Thyroid gland (tissue), 4 donors: ENCODE measurements around the gene CD1C. TPM values are rescaled to one million over a fixed set of nuclear protein-coding genes. Genes with fewer than 3 reads are reported as not detected.
"Not testable (repeated sequence)": the region's sequence is repeated elsewhere in the genome, so short reads cannot be mapped to it uniquely, and the experiment has no call there.

Experiments
- DNase-seq, 2 donors: peaks; one replicate each; pipeline ENCODE4 v3.0.0-alpha.2; 2019
- H3K27ac ChIP-seq, 3 donors: fragments of 200-600 bp; sonication (generic); 1 replicate in 2 of 3; 2 replicates in 1 of 3; pipeline ENCODE4 v1.5.1; 2016 to 2019; ENCODE audit warnings: mild to moderate bottlenecking in 1 of 3, moderate library complexity in 1 of 3
- H3K27me3 ChIP-seq: fragments of 200-600 bp; sonication (generic); one replicate; pipeline ENCODE4 v1.5.1; 2019
- H3K36me3 ChIP-seq, 2 donors: fragments of 200-600 bp; sonication (generic); one replicate each; pipeline ENCODE4 v1.5.1; 2016 to 2019
- H3K4me1 ChIP-seq, 2 donors: fragments of 200-600 bp; sonication (generic); one replicate each; pipeline ENCODE4 v1.5.1; 2017 to 2019
- H3K4me3 ChIP-seq, 3 donors: fragments of 200-600 bp; sonication (generic); replicated peaks in 1 of 3; 1 replicate in 2 of 3; 2 replicates in 1 of 3; pipeline ENCODE4 v1.5.1; 2016; ENCODE audit warnings: mild to moderate bottlenecking in 1 of 3
- H3K9me3 ChIP-seq: fragments of 200-600 bp; sonication (generic); one replicate; pipeline ENCODE4 v1.5.1; 2017
- CTCF ChIP-seq, 6 experiments: fragments of 200-600 bp in 3 of 6; fragments of 450-650 bp in 3 of 6; sonication (generic) in 3 of 6; IDR thresholded peaks; one replicate each; pipeline ENCODE4 v1.5.1; 2016 to 2019; ENCODE audit warnings: antibody characterized with exemption in 6 of 6, mild to moderate bottlenecking in 2 of 6, inconsistent platforms in 1 of 6, moderate library complexity in 1 of 6
- POLR2A ChIP-seq, 2 donors: fragments of 450-650 bp; IDR thresholded peaks; one replicate each; pipeline ENCODE4 v1.6.1; 2017; ENCODE audit warnings: antibody characterized with exemption in 2 of 2, mild to moderate bottlenecking in 2 of 2, moderate library complexity in 1 of 2
- WGBS, 2 donors: methylation state at CpG; one replicate each; pipeline ENCODE4 v1.1.5; 2017; 5-methylcytosine and 5-hydroxymethylcytosine counted together
- intact Hi-C: fragments of 100-400 bp; cut with DNase I; formaldehyde crosslinking; loops from one replicate; pipeline ENCODE4 v1.15.1; 2023
- total RNA-seq, 4 donors: library from RNA; depleted of rRNA; stranded (reverse); fragments of >200 nt; gene quantifications; one replicate each; pipeline ENCODE4 v1.2.3, GENCODE V29; 2016

Gene CD1C
- total RNA-seq, 4 donors from 2014 or later, result not detected

- no peaks in the 10 kb centered on the region for H3K9me3 ChIP-seq
Observed at GRCh38 chr1:158334526-158335212, 44.9 kb downstream of the CD1C start.

GRCh38 chr1:158335213-158335532 lies 45.5 kb downstream of the CD1C start:
- TF ChIP-seq CTCF (IDR thresholded peaks at IDR 0.05) (no peak), POLR2A (IDR thresholded peaks at IDR 0.05) (no peak)
- Histone ChIP-seq H3K4me1 (no peaks in the 10 kb centered on the region), H3K36me3 (no peaks in the 10 kb centered on the region), H3K27me3 (no peaks in the 10 kb centered on the region), H3K27ac (no peak overlapping the region), H3K4me3 (no peak overlapping the region), H3K9me3 (no peaks in the 10 kb centered on the region)
- intact Hi-C loops, result no loop called here
- DNase-seq, result no peak

More at GRCh38 chr1:158334526-158335212, 44.9 kb downstream of the CD1C start:
- Histone ChIP-seq H3K4me3 (no peak overlapping the region), H3K4me1 (no peaks in the 10 kb centered on the region), H3K27ac (no peak overlapping the region), H3K27me3 (no peaks in the 10 kb centered on the region), H3K36me3 (no peaks in the 10 kb centered on the region)
- intact Hi-C loops, result no loop called here
- no peak for TF ChIP-seq CTCF (IDR thresholded peaks at IDR 0.05)
- no peak for TF ChIP-seq POLR2A (IDR thresholded peaks at IDR 0.05)
- DNase-seq, result no peak
- WGBS, 2 donors, result 63 to 66% methylated on average over 2 of the region's 2 CpGs

- H3K27ac ChIP-seq, H3K9me3 ChIP-seq, H3K4me3 ChIP-seq, H3K27me3 ChIP-seq, intact Hi-C loops, H3K4me1 ChIP-seq, H3K36me3 ChIP-seq, DNase-seq: not testable (repeated sequence)
- WGBS, 2 donors, result 71 to 84% methylated on average over 6 to 7 of the region's 7 CpGs
Observed at GRCh38 chr1:158336413-158336812, 46.7 kb downstream of the CD1C start.

Other genes with a start within 250 kb of the CD1C start
- gene CD1D, start 109.0 kb upstream of the CD1C start, total RNA-seq, result 1 to 10 TPM in 3 of 4 donors, under 1 TPM in 1; 0.45 to 2.8 (median 1.7) TPM
- gene CD1A, start 35.5 kb upstream of the CD1C start, total RNA-seq, result not detected
- gene CD1B, start 41.6 kb downstream of the CD1C start, total RNA-seq, result under 1 TPM in 1 of 4 donors, not detected in 3; 0.22 TPM
- under 1 TPM in 1 of 4 donors, not detected in 3; 0.92 TPM for gene CD1E, start 64.0 kb downstream of the CD1C start, total RNA-seq
- gene OR10T2, start 109.5 kb downstream of the CD1C start, total RNA-seq, result not detected
- not detected for gene OR10K2, start 136.3 kb downstream of the CD1C start, total RNA-seq
- gene OR10K1, start 171.9 kb downstream of the CD1C start, total RNA-seq, result not detected
- gene OR10R2, start 182.3 kb downstream of the CD1C start, total RNA-seq, result not detected